IMR-90 (cell line): ENCODE results near the gene FAM193A. TPM values are rescaled to one million over a fixed set of nuclear protein-coding genes. Genes with fewer than 3 reads are reported as not detected.

Source experiments
- ATAC-seq: fragments of 200-7000 bp; cut with Tn5 transposase; 2 replicates; pipeline ENCODE4 v1.9.1; 2020; ENCODE audit warnings: low read depth, mild to moderate bottlenecking, moderate library complexity
- BruUV-seq: library from RNA; stranded (reverse); fragments of 400-500 nt; replicated peaks from 2 replicates; lab custom pipeline; 2021; lab: Mats Ljungman, UMichigan
- CTCF ChIA-PET: fragments of 300-600 bp; formaldehyde crosslinking; extraction: SDS; loops from one replicate; lab custom pipeline; 2021; ENCODE audit warnings: antibody characterized with exemption; lab: Yijun Ruan, JAX
- POLR2A ChIA-PET: fragments of 300-600 bp; sonication (Branson Sonifier 250); formaldehyde crosslinking; loops from one replicate; lab custom pipeline; 2022; ENCODE audit warnings: antibody characterized with exemption; ENCODE audit not compliant: unreplicated experiment; lab: Charles Lee
- DNase-seq: peaks from one replicate; pipeline ENCODE4 v3.0.0; 2013
- H2AFZ ChIP-seq: replicated peaks from 2 replicates; pipeline ENCODE3; 2013; ENCODE audit warnings: low read length, mild to moderate bottlenecking; ENCODE audit not compliant: poor library complexity
- H2AK5ac ChIP-seq: 2 replicates; pipeline ENCODE4 v1.6.1; 2013; ENCODE audit warnings: low read depth, low read length, inconsistent platforms
- H2AK9ac ChIP-seq: replicated peaks from 2 replicates; pipeline ENCODE3; 2013; ENCODE audit warnings: mild to moderate bottlenecking, low read depth, low read length, moderate library complexity; ENCODE audit not compliant: poor library complexity
- H2BK120ac ChIP-seq: 2 replicates; pipeline ENCODE4 v1.6.1; 2013; ENCODE audit warnings: low read depth, low read length, inconsistent platforms
- H2BK15ac ChIP-seq: 3 replicates; pipeline ENCODE4 v1.6.1; 2013; ENCODE audit warnings: low read depth, low read length, inconsistent platforms
- H2BK20ac ChIP-seq: 2 replicates; pipeline ENCODE4 v1.6.1; 2013; ENCODE audit warnings: low read depth, mild to moderate bottlenecking, inconsistent platforms, low read length, moderate library complexity
- H2BK5ac ChIP-seq: 2 replicates; pipeline ENCODE4 v1.6.1; 2013; ENCODE audit warnings: mild to moderate bottlenecking, low read depth, low read length, inconsistent platforms; ENCODE audit not compliant: poor library complexity, severe bottlenecking
- H3K14ac ChIP-seq: replicated peaks from 2 replicates; pipeline ENCODE4 v1.6.1; 2013; ENCODE audit warnings: low read depth, low read length, inconsistent platforms
- H3K18ac ChIP-seq: 2 replicates; pipeline ENCODE4 v1.6.1; 2013; ENCODE audit warnings: low read depth, low read length, control low read depth
- H3K23ac ChIP-seq: 2 replicates; pipeline ENCODE4 v1.6.1; 2013; ENCODE audit warnings: low read depth, low read length, inconsistent platforms
- H3K27ac ChIP-seq: 2 replicates; pipeline ENCODE4 v1.5.1; 2013; ENCODE audit warnings: mild to moderate bottlenecking, control low read depth, low read length; ENCODE audit not compliant: insufficient read depth
- H3K27me3 ChIP-seq: 2 replicates; pipeline ENCODE4 v1.6.1; 2013; ENCODE audit warnings: low read length; ENCODE audit not compliant: control insufficient read depth, insufficient read depth
- H3K36me3 ChIP-seq: 2 replicates; pipeline ENCODE4 v1.6.1; 2013; ENCODE audit warnings: low read length, mixed read lengths; ENCODE audit not compliant: control insufficient read depth, insufficient read depth
- H3K4ac ChIP-seq: 2 replicates; pipeline ENCODE4 v1.6.1; 2013; ENCODE audit warnings: low read depth, low read length, inconsistent platforms
- H3K4me1 ChIP-seq: 2 replicates; pipeline ENCODE4 v1.6.1; 2013; ENCODE audit warnings: low read length, mixed read lengths; ENCODE audit not compliant: control insufficient read depth, insufficient read depth
- H3K4me2 ChIP-seq: 2 replicates; pipeline ENCODE4 v1.6.1; 2013; ENCODE audit warnings: low read depth, mild to moderate bottlenecking, control low read depth, low read length, moderate library complexity
- H3K4me3 ChIP-seq: 2 replicates; pipeline ENCODE4 v1.5.1; 2013; ENCODE audit warnings: low read depth, mild to moderate bottlenecking, control low read depth, low read length, moderate library complexity; ENCODE audit not compliant: insufficient read depth
- H3K56ac ChIP-seq: 2 replicates; pipeline ENCODE4 v1.6.1; 2013; ENCODE audit warnings: low read length, inconsistent platforms; ENCODE audit not compliant: insufficient read depth; ENCODE audit errors: extremely low read depth
- H3K79me1 ChIP-seq, 2 experiments: 2 replicates each; pipeline ENCODE4 v1.6.1; 2013; ENCODE audit warnings: low read length in 2 of 2, inconsistent platforms in 1 of 2, low read depth in 1 of 2
- H3K9ac ChIP-seq: 2 replicates; pipeline ENCODE4 v1.6.1; 2013; ENCODE audit warnings: low read depth, low read length, control low read depth
- H3K9me1 ChIP-seq: 2 replicates; pipeline ENCODE4 v1.6.1; 2013; ENCODE audit warnings: low read length, inconsistent platforms; ENCODE audit not compliant: insufficient read depth
- H3K9me3 ChIP-seq: 2 replicates; pipeline ENCODE4 v1.6.1; 2013; ENCODE audit warnings: low read length; ENCODE audit not compliant: control insufficient read depth, insufficient read depth
- H4K20me1 ChIP-seq: 2 replicates; pipeline ENCODE4 v1.6.1; 2013; ENCODE audit warnings: low read length, inconsistent platforms; ENCODE audit not compliant: insufficient read depth
- H4K5ac ChIP-seq: 2 replicates; pipeline ENCODE4 v1.6.1; 2013; ENCODE audit warnings: mild to moderate bottlenecking, low read depth, low read length, control low read depth
- H4K8ac ChIP-seq, 2 experiments: 2 replicates each; pipeline ENCODE4 v1.6.1; 2013; ENCODE audit warnings: low read depth in 2 of 2, low read length in 2 of 2, control low read depth in 1 of 2, inconsistent platforms in 1 of 2
- H4K91ac ChIP-seq: 2 replicates; pipeline ENCODE4 v1.6.1; 2013; ENCODE audit warnings: low read depth, low read length, inconsistent platforms; ENCODE audit not compliant: insufficient read depth
- CEBPB ChIP-seq: IDR thresholded peaks from 2 replicates; pipeline ENCODE4 v1.6.1; 2012; ENCODE audit warnings: low read depth, low read length, improper control_type of control experiment
- CHD1 ChIP-seq: IDR thresholded peaks from 2 replicates; pipeline ENCODE4 v1.6.1; 2012; ENCODE audit warnings: low read depth, low read length, improper control_type of control experiment
- CTCF ChIP-seq: conservative IDR thresholded peaks from 2 replicates; pipeline ENCODE4 v1.5.1; 2012; ENCODE audit warnings: mild to moderate bottlenecking, low read depth, low read length, improper control_type of control experiment
- FOS ChIP-seq: fragments of 150-350 bp; IDR thresholded peaks from 2 replicates; pipeline ENCODE4 v1.6.1; 2016; ENCODE audit warnings: low read depth, low read length
- NFE2L2 ChIP-seq: fragments of 150-350 bp; IDR thresholded peaks from 2 replicates; pipeline ENCODE4 v1.6.1; 2016; ENCODE audit warnings: low read depth, mild to moderate bottlenecking, low read length
- SMC3 ChIP-seq: fragments of 150-350 bp; IDR thresholded peaks from 2 replicates; pipeline ENCODE4 v1.6.1; 2016; ENCODE audit warnings: low read depth, mild to moderate bottlenecking, antibody characterized with exemption, low read length, moderate library complexity
- WGBS, 2 experiments: methylation state at CpG; one replicate each; pipeline versions ENCODE4 v1.1.5 to v1.1.7; 2013; ENCODE audit warnings: missing lambda C conversion rate in 2 of 2; ENCODE audit not compliant: insufficient read length in 1 of 2; ENCODE audit errors: extremely low coverage in 2 of 2; 5-methylcytosine and 5-hydroxymethylcytosine counted together
- dilution Hi-C: fragments of 300-500 bp; cut with HindIII; formaldehyde crosslinking; loops from one replicate; pipeline ENCODE4 v1.14.3; 2018; ENCODE audit warnings: low sequenced_read_pairs; ENCODE audit not compliant: unreplicated experiment
- in situ Hi-C: fragments of 300-500 bp; cut with MboI; formaldehyde crosslinking; loops from 3 replicates; pipeline ENCODE4 v1.14.3; 2019; ENCODE audit warnings: low sequenced_read_pairs, inconsistent platforms, mixed read lengths
- intact Hi-C: fragments of 100-400 bp; cut with micrococcal nuclease; formaldehyde crosslinking; loops from 2 replicates; pipeline ENCODE4 v1.10.0; 2022
- polyA plus RNA-seq, 3 experiments: library from polyadenylated mRNA; depleted of rRNA; stranded (reverse); fragments of >200 nt; gene quantifications; 2 replicates each; pipeline ENCODE4 v1.2.3, GENCODE V29; 2012; ENCODE audit warnings: low replicate concordance in 1 of 3
- total RNA-seq: library from RNA; depleted of rRNA; stranded (reverse); fragments of >200 nt; gene quantifications from 2 replicates; pipeline ENCODE4 v1.2.3, GENCODE V29; 2012

The FAM193A gene
- total and polyA plus RNA-seq, 2 of the 4 experiments (the other 2 are of a cell fraction) = 6.8 to 11.0 TPM

GRCh38 chr4:2507855-2508254, 28.6 kb upstream of the FAM193A start:
- no peak overlapping the region for H2AK5ac ChIP-seq
- no peak overlapping the region for H2AFZ ChIP-seq
- ATAC-seq = no peak
- H3K23ac ChIP-seq = no peak overlapping the region
- no peak overlapping the region for H3K18ac ChIP-seq
- no peak overlapping the region for H3K27ac ChIP-seq
- H3K56ac ChIP-seq = no peak overlapping the region
- intact Hi-C loops (no loop called here), in situ Hi-C loops (no loop called here), dilution Hi-C loops (no loop called here)
- H3K14ac ChIP-seq = no peak overlapping the region
- H4K5ac ChIP-seq = no peak overlapping the region
- H3K9ac ChIP-seq = no peak overlapping the region
- H3K36me3 ChIP-seq = peaks cover 48% of the 10 kb centered on the region
- no peak overlapping the region for H4K8ac ChIP-seq
- BruUV-seq = no TSS peak
- H3K4me3 ChIP-seq = no peak overlapping the region
- H3K9me1 ChIP-seq = peaks cover 3% of the 10 kb centered on the region; the same call in 1 of the 2 replicates
- H3K79me1 ChIP-seq = peaks cover 49 to 78% of the 10 kb centered on the region in 2 experiments
- no peak overlapping the region for H2BK15ac ChIP-seq
- no peak for DNase-seq
- no peak overlapping the region for H3K4me2 ChIP-seq
- no peaks in the 10 kb centered on the region for H3K4me1 ChIP-seq
- no peak overlapping the region for H3K4ac ChIP-seq
- no peak for TF ChIP-seq CHD1
- TF ChIP-seq CTCF = no peak
- TF ChIP-seq NFE2L2 = no peak
- TF ChIP-seq CEBPB = no peak
- no peak for TF ChIP-seq SMC3
- no peak for TF ChIP-seq FOS
- no peak overlapping the region for H4K91ac ChIP-seq
- no peak overlapping the region for H2AK9ac ChIP-seq
- H3K9me3 ChIP-seq = no peaks in the 10 kb centered on the region
- H2BK20ac ChIP-seq = no peak overlapping the region
- no peak overlapping the region for H2BK120ac ChIP-seq
- no peak overlapping the region for H2BK5ac ChIP-seq
- WGBS, 2 experiments = 93% methylated on average over 4 of the region's 7 CpGs; no CpG with 5 or more reads in 1 of the 2 experiments
- peaks cover 44% of the 10 kb centered on the region for H4K20me1 ChIP-seq
- ChIA-PET POLR2A (no interaction called here), CTCF (no interaction called here)
- H3K27me3 ChIP-seq = no peaks in the 10 kb centered on the region
